Skeletal muscle cell (primary cell): ENCODE results near the gene CTSZ.

Experiments
- DNase-seq: peaks from one replicate; pipeline ENCODE4 v3.0.0-alpha.2; 2010; ENCODE audit warnings: low read depth
- H3K4me3 ChIP-seq: 2 replicates; pipeline ENCODE4 v1.5.1; 2011; ENCODE audit warnings: low read depth, mild to moderate bottlenecking, control low read depth, low read length, moderate library complexity

Gene CTSZ

DNA sequence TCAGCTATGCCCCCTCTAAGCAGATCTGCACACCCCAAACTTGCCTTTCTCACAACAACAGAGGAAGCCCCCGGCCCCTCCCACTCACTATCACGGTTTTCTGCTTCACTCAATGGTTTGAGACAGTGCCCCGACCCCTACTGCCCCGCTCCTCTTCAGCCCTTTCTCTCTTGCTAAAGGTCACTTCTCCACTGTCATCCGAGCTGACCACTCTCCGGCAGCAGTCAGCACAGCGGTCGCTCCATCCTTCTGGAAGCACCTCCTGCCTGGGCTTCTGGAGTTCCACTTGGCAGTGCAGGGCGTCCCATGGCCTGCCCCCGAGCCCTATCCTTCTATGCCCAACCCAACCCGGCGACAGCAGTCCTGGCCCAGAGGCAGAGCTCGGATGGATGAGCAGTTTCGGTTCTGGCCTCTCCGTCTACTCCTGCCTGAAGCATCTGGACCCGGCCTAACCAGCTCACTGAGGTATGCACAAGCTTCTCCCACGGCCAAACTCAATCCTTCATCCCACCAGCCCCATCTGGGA is 4.1 kb downstream of the CTSZ start:
- no peak for DNase-seq
- no peak overlapping the region for H3K4me3 ChIP-seq

DNA sequence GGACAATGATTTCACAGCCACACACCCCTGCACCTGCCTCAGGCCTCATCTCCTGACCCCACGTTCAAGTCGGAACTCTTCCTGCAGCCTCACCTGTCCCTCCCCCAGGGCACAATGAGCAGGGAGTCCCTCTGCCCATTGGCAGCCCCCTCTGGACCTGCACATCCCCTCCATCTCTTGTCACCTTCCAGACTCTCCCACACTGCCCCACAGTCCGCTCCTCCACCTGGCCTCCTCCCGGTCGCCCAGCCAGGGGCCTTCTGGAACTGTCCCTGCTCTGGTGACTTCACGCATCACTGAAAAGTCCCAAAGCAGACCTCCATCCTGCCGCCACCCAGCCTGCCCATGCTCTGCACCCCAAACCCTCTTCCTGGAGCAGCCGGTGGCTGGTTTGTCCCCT is 4.7 kb downstream of the CTSZ start:
- DNase-seq: no peak
- no peak overlapping the region for H3K4me3 ChIP-seq

DNA sequence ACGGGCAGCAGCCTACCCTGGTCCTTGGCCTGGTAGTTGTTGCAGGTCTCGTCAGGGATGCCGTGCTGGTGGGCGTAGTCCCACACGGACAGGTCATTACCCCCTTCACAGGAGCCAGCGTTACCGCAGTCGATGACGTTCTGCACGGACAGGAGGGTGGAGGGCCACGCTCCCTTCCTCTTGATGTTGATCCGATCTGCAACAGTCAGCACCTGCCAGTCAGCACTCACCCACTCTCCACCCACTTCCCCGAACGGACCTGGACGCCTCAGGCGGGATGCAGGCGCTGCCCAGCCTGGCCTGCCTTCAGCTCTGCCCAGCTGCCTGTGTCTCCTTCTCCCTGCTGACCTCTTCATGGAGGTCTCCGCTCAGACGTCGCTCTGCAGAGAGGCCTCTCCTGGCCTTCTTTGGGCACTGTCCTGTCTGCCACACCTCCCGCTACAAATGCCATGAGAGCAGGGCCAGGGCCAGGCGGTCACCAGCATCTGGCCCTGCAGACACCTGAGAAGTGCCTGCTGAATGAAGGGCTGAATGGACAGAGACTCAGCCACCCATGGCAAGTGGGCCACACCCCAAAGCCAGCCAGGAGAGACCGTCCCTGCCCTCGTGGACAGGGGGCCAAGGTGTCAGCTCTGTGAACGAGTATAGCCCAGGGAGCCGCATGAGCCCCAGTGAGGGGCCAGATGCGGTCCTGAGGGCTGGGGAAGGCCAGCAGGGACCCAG is 5.4 kb downstream of the CTSZ start:
- no peak overlapping the region for H3K4me3 ChIP-seq
- DNase-seq: no peak

DNA sequence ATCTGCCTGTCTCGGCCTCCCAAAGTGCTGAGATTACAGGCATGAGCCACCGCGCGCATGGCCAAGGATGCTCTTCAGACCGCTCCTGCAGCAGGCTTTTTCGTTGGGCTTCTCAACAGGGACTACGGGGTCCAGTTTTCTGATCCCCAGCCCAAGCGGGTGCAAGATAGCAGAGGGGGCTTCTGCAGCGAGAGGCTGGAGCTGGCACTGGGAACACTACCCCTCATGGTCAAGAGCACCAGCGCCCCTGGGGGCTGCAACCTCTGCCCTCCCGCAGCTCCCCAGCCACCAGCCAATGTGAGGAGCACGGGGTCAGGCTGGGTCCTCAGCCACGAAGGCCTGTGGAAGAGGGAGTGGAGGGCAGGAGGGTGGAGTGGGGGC is 6.0 kb downstream of the CTSZ start:
- DNase-seq: no peak

DNA sequence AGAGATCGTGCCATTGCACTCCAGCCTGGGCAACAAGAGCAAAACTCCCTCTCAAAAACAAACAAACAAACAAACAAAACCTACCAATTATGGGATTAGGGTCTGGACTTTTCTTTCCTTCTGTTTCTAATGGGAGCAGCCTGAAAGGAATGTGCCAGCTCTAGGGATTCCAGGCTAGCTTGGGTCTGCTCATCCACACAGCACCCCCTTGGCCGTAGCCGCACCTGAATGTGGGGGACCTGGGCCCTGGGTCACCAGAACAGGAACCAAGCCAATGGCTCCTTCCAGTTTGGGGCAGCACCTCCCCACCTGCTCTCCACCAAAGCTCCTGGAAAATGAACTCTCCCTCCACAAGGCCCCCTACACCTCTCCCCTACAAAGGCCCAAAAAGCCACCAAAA is 6.7 kb downstream of the CTSZ start:
- no peak overlapping the region for H3K4me3 ChIP-seq
- no peak for DNase-seq

More for the DNA sequence above, 6.0 kb downstream of the CTSZ start:
- H3K4me3 ChIP-seq: no peak overlapping the region

DNA sequence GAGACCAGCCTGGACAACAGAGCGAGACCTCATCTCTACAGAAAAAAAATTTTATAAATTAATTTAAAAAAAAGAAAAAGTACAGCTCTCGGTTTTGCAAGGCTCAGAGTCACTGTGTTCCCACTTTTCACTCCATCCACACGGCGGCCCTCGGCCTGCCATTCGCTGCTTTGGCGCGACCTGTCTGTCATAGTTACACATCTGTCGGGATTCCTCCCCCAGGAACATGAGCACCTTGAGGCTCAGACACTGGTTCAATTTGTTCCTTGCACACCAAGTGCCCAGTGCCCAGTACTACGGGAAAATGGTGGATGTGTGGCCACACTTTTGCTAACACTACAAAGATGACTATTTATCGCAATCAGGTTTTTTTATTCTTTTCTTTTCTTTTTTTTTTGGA is 8.4 kb downstream of the CTSZ start:
- no peak for DNase-seq
- no peak overlapping the region for H3K4me3 ChIP-seq

DNA sequence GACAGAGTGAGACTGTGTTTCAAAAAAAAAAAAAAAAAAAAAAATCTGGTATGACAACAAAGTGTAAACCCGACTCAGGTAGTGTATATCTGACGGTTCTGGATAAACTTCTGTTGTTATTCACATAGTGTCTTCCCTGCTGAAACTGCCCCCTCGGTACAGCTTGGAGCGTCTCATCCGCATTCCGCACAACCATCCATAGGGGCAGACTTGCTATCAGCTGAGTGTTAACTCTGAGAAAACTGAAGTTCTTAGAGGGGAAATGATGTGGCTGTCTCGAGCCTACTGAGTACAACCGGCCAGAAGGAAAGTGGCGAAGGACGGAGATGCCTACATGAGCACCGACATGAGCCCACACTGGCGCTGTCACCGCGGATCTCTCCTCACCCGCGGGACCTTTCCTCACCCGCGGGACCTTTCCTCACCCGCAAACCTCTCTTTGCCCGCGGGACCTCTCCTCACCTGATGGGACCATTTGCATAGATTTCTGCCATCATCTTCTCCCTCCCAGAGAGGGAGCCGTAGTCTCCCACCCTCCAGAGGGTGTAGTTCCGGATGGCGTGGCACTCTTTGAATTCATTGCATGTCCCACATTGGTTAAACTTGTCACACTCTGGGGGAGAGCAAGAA is 9.8 kb downstream of the CTSZ start:
- DNase-seq: no peak
- H3K4me3 ChIP-seq: no peak overlapping the region

DNA sequence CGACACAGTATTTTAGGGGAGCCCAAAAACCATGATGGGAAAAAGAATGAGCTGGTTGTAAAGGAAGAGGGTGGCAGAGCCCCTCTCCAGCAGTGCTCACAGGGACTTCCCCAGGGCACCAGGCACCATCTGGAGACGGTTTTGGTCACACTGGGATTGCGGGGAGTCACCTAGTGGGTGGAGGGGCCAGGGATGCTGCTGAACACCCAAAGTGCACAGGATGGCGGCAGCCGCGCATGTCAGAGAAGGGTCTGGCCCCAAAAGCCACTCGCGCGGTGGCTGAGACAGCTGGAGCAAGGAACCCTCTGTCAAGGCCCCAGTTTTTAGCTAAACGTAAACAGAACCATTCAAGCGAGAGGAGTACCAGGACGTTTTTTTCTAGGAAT is 10.8 kb downstream of the CTSZ start:
- H3K4me3 ChIP-seq: no peak overlapping the region
- no peak for DNase-seq

DNA sequence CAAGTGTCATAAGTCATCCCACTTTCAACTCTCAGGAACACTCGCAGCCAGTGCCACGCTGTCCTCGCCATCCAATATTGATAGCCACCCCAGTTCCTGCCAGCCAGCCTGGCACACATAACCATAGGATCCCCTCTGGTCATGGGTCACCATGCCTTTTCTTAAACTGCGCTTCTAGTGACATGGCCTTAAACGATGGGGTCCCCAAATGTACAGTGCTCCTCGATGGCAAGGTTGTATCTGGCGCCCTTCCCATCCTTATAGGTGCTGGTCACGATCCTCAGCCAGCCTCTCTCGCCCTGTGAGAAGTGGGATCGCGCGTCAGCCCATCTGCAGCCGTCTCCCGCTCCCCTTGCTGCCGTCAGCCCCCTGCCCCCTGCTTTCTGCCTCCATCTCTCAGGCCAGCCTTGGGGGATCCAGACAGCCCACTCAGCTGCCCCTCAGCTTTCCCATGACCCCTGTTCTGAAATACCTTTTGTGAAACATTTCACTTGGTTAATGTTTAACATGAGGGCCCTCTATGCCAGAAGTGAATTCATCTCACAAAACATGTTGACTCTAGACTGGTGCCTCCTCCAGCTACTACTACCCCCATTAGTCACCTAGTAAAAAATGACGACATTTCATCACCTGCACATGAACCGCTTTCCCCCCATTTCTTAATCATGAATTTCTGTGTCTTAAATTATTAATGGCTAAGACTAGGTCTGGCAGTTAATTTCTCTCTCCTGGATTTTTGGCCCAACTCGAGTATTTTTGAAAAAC is 11.4 kb downstream of the CTSZ start:
- no peak overlapping the region for H3K4me3 ChIP-seq
- no peak for DNase-seq

DNA sequence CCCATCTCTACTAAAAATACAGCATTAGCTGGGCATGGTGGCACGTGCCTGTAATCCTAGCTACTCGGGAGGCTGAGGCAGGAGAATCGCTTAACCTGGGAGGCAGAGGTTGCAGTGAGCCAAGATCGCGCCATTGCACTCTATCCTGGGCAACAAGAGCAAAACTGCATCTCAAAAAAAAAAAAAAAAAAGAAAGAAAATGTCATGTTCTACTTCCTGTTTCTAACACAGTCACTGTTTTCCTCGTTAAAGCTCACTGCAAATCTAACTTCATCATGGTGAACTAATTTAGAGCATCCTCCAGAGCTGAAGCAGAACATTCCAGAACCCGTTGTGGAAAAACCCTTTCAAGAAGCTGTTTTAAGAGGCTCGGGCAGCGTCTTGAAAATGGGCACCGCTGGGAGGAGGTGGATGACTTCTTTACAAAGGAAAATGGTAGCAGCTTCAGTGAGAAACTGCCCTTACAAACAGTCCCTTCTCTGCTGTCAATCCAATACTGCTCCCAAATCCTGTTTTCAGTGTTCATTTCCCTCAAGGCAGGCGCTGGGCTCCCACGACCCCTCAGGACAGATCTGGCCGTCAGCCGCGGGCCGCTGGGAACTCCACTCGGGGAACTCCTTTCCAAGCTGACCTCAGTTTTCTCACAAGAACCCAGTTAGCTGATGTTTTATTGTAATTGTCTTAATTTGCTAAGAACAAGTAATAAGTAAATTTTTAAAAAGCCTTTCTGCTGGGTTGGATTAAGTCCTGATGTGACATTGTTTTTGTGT is 12.5 kb downstream of the CTSZ start:
- DNase-seq: no peak

DNA sequence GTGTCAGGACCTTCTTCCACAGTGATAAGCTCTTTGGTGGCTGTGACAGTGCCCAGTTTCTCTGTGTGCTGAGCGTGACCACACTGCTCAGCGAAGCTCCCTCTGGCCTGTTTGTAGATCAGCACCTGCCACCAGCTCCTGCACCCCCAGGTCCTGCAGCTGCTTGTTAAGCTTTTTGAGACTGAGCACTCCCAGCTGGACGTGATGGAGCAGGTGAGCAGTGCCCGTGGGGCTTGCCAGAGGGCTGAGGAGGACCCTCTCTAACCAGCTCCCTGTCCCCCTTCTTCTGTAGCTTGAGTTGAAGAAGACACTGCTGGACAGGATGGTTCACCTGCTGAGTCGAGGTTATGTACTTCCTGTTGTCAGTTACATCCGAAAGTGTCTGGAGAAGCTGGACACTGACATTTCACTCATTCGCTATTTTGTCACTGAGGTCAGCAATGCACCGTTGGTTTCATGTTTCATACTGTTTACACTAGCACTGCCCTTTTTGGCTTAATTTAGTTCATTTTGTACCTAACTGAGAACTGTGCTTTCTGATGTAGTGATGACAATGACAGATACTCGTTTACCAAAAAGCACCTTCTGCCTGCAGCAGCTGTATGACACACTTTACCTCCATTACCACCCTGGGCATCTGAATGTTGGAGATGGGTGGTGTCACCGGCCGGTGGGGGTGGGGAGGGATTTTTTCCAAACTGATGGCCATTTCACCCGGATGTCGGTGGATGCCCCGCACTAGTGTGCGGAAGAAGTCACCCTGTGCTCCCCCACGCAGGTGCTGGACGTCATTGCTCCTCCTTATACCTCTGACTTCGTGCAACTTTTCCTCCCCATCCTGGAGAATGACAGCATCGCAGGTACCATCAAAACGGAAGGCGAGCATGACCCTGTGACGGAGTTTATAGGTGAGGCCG is 13.5 kb downstream of the CTSZ start:
- no peak for DNase-seq
- H3K4me3 ChIP-seq: no peak overlapping the region

More for the DNA sequence above, 12.5 kb downstream of the CTSZ start:
- H3K4me3 ChIP-seq: no peak overlapping the region

DNA sequence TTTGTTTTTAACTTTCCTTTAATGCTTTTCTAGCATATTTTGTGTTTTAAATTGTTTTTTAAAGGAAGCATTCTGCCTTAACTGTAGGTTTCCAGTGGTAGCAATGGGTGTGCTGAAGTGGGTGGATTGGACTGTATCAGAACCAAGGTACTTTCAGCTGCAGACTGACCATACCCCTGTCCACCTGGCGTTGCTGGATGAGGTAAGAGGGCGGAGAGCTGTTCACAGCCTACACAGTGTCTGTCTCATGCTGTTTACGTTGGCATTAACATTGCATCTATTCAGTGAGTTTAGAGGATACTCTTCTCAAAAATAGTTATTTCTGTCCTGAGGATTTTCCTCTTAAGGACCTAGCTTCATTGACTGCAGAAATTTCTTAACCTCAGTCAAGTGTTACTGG is 14.1 kb downstream of the CTSZ start:
- no peak for DNase-seq
- H3K4me3 ChIP-seq: no peak overlapping the region

DNA sequence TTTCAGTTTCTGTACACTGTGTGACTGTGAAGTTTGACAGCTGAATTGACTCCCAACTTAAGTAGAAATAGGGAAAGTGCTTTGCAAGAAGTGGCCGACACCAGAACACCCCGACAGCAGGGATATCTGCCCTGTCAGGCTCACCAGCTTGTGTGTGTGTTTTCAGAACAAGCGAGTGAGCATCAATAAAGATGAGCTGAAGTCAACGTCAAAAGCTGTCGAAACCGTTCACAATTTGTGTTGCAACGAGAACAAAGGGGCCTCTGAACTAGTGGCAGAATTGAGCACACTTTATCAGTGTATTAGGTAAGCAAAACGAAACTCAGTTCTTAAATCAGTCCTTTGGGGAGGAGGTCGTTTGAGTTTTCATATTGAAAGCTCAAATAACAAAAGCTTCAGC is 15.3 kb downstream of the CTSZ start:
- no peak for DNase-seq
- no peak overlapping the region for H3K4me3 ChIP-seq

DNA sequence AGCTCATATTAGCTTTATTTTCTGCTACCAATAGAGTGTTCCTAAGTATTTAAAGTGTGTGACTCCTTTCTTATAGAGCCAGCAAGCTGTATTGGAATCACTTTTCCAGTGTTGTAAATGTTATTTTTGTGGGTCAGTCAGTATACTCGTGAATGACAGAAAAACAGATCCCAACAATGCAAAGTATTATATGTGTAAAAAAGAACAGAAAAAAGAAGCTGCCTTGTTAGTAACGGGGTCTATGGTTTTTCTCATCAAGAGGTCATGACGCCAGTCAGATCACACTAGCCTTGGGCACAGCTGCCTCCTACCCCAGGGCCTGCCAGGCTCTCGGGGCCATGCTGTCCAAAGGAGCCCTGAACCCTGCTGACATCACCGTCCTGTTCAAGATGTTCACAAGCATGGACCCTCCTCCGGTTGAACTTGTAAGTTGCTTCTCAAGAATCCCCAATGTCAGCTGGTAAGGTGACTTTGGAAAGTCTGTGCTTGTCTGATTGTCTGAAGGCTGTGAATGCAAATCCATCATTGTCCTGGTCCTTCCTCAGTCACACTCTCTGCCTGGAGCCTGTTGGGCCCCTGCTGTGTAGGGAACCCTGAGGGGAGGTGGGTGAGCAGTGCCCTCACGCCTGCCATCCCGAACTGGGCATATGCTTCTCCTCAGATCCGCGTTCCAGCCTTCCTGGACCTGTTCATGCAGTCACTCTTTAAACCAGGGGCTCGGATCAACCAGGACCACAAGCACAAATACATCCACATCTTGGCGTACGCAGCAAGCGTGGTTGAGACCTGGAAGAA is 16.2 kb downstream of the CTSZ start:
- no peak for DNase-seq
- H3K4me3 ChIP-seq: no peak overlapping the region

DNA sequence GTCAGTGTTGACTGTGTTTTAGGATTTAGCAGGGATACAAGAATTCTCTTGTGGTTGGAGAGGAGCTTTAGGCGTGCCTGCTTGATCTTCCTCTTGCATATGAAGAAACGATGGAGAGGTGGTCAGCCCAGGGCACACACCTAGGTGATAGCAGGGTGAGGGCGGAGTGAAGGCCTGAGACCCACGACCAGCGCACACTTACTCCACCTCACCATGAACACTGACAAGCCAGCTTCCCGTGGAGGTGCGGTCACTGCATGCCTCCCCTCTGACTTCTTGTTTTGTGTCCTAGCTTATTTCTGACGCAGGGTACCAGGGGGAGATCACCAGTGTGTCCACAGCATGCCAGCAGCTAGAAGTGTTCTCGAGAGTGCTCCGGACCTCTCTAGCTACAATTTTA is 17.9 kb downstream of the CTSZ start:
- no peak for DNase-seq
- H3K4me3 ChIP-seq: no peak overlapping the region

DNA sequence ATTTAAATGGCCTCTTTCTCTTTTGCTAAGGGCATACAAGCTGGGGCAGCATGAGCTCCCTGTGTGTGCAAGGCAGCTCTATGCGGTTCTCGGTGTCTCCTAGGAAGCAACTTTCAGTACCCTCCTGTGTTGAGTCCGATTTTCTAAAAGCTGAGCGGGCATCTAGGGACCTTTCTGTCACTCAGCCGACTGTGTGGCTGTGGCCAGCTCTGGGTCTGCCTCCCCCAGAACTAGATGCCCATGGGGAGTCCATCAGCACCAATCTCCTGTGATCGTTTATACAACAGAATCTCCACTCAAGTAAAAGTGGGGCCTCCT is 18.5 kb downstream of the CTSZ start:
- H3K4me3 ChIP-seq: no peak overlapping the region
- DNase-seq: no peak

DNA sequence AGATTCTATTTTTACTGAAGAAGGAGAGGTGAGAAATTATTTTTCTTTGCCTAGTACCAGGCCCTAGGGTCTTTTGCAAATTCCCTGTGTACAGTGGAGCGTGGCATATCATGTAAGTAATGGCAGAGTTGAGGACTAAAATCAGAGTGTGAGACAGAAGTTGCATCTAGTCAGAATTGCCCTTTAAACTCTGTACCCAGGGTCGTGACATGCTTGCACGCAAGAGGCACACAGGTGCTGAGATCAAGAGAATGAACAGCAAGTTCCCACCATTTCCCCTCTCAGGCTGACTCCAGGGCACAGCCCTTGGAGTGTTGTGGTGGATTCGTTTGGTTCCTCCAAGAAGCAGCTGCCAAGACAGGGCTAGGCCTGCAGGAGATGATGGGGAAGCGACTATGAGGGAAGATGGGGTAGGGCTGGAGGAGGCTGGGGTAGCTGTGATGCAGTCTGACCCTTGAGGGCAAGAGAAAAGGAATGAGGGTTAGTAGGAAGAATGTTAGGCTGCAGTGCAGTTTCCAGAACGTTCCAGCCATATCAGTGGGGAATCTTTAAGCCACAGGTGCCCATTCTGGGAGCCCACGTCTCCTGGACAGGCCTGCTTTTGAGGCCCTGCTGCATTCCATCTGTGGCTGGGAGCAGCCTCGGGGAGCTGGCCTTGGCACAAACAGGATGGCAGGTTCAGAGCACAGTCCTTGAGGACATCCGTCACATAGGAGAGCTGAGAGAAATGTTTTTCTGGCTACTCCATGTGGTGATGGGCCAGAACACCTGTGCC is 19.1 kb downstream of the CTSZ start:
- no peak for DNase-seq
- no peak overlapping the region for H3K4me3 ChIP-seq
